Coronary artery (tissue), 2 donors: ENCODE results near the gene TBXA2R.

Experiments used
- DNase-seq: peaks from one replicate; pipeline ENCODE4 v3.0.0-alpha.2; 2017; ENCODE audit warnings: low spot score
- H3K27ac ChIP-seq, 2 donors: fragments of 200-600 bp; sonication (generic); one replicate each; pipeline ENCODE4 v1.5.1; 2016 to 2019
- H3K4me3 ChIP-seq: fragments of 200-600 bp; sonication (generic); 2 replicates; pipeline ENCODE4 v1.5.1; 2016; ENCODE audit warnings: mild to moderate bottlenecking, moderate library complexity
- TF ChIP-seq, protein P1 (sequence below): fragments of 200-600 bp; sonication (generic); IDR thresholded peaks from one replicate; pipeline ENCODE4 v1.5.1; 2019; ENCODE audit warnings: antibody characterized with exemption

TBXA2R gene

DNA sequence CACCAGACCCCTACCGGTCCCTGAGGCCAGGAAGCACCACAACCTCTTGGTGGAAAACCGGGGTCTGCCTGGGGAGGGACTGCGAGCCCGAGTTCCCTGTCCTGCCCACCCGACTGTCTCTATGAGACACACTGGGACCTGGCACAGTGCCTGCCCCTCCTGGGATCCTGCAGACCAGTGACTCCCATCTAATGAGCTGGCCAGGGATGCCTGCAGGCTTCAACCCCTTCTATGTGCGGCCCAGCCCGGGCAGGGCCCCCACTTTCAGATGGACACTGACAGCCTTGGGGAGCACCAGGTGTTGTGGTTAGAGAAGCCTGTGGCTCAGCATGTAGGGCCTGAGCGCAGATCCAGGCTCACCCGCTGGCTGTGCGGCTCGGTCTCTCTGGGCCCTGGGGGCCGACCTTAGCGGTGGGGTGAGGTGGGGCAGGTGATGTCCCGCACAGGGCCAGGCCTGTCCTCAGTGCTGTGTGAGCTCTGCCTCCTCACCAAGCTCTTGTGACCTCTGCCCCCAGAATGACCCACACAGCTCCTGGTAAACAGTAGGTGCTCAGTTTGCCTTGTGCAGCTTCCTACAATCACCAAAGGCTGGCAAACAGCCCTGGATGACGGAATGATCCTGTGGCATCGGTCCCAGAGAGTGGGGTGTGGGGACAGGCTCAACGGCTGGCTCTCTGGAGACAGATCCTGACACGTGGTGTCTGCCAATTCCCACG, 37.8 kb upstream of the TBXA2R start:
- Histone ChIP-seq H3K27ac (peak overlapping the region in 1 of 2 donors; percentile 20), H3K4me3 (no peak overlapping the region)
- TF ChIP-seq, protein P1, sequence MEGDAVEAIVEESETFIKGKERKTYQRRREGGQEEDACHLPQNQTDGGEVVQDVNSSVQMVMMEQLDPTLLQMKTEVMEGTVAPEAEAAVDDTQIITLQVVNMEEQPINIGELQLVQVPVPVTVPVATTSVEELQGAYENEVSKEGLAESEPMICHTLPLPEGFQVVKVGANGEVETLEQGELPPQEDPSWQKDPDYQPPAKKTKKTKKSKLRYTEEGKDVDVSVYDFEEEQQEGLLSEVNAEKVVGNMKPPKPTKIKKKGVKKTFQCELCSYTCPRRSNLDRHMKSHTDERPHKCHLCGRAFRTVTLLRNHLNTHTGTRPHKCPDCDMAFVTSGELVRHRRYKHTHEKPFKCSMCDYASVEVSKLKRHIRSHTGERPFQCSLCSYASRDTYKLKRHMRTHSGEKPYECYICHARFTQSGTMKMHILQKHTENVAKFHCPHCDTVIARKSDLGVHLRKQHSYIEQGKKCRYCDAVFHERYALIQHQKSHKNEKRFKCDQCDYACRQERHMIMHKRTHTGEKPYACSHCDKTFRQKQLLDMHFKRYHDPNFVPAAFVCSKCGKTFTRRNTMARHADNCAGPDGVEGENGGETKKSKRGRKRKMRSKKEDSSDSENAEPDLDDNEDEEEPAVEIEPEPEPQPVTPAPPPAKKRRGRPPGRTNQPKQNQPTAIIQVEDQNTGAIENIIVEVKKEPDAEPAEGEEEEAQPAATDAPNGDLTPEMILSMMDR = no peak
- DNase-seq = no peak

DNA sequence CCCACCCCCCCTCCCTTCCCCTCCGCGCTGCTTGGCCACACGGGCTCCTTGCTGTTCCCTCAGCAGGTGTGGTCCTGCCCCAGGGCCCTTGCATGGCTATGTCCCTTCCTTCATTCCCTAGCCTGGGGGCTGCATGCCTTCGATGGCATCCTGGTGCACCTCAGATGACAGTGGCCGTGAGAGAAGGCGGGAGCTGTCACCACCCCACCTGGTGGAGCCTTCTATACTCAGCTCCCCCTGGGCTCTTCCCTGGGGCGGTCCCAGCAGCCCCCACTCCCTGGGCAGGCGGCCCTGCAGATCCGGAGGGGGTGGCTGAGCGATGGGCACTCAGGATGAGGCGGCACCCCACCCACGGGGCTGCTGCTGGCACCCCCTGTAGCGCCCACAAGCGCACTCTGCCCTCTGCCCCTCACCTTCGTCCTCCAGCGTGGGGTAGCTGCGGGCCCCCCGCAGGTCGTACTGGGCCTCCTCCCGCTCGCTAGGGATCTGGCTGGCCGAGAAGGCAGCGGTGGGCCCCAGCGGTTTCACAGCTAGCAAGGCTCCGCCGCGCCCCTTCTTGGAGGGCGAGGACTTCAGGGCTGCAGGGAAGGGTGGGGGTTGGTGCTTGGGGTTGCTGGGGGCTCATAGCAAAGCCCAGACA, 37.1 kb upstream of the TBXA2R start:
- Histone ChIP-seq H3K27ac (no peak overlapping the region), H3K4me3 (no peak overlapping the region)
- TF ChIP-seq, protein P1 = no peak
- no peak for DNase-seq

DNA sequence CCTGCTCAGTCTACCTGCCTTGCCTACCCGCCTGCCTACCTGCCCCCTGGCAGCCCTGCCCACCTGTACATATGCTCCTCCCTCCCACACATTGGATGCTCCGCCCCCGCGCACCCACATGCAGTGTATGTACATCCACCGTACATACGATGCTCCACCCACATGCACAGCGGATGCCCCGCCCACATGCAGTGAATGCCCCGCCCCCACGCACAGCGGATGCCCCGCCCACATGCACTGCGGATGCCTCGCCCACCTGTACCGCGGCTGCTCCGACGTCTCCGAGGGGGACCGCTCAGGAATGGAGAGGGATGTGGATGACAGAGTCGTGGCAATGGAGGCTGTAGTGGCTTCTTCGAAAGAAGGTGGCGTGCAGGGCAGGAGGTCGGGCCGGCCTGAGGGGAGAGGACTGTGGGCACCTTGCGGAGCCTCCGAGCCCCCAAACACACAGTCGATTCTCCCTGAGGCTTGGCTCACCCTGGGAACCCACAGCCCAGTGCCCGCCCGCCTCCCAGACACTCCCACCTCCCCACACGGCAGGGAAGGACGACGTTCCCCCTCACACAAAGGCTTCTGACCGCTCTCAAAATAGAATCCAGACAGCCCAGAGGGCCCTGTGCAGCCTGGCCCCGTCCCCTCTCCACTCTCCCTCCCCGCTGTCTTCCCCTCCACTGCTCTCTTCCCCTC, 36.5 kb upstream of the TBXA2R start:
- H3K4me3 ChIP-seq = no peak overlapping the region

DNA sequence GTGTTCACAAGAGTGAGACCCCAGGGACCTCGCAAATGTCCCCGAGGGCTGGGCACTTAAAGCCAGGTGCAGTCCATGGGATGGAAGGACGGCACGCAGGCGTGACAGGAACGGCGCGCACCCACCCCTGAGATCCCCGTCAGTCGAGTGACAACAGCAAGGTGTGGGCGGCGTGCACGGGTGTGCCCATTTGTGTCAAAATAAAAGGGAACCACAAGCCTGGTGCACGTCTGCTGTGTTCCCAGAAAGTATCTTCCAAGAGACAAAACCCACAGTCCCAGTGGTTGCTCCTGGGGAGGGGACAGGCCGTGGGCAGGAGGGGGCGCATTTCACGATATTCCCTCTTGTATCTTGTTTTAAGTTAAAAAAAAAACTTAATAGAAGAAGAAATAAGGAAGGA, 35.6 kb upstream of the TBXA2R start:
- no peak for DNase-seq
- TF ChIP-seq, protein P1 = no peak
- H3K4me3 ChIP-seq = no peak overlapping the region
- no peak overlapping the region for H3K27ac ChIP-seq

More for the DNA sequence above, 36.5 kb upstream of the TBXA2R start:
- no peak overlapping the region for H3K27ac ChIP-seq
- DNase-seq = no peak
- TF ChIP-seq, protein P1 = no peak

DNA sequence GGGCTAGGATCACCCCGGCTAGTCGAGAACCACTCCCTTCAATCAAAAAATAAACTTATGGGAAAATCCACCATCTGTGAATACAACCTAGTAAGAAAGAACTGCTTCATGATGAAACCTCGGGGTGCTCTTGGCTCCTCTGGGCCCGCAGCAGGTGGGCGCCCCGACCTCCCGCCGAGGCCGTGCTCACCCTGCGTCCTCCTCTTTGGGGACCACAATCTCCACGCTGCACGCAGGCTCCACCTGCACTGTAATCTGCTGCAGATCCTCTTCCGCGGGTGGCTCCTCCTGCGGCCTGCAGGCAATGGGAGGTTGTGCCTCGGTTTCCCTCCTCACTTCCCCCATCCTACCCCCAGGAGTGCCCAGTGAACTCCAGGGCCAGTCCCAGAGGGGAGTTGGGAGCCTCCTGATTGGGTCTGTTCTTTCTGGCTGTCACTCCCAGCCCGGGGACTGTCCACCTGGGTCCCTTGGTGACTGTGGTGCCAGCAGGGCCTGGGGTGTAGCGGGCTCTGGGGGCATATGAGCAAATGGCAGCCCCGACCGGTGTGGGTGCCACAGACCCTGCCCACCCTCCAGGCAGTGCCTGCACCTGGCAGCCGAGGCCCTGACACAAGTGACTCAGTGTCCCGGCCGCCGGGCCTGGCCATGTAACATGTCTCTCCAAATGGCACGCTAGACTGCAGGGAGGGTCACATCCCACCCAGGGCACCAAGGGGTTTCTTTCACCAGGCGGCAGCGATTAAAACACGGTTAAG, 35.0 kb upstream of the TBXA2R start:
- H3K27ac ChIP-seq = no peak overlapping the region
- DNase-seq = no peak
- TF ChIP-seq, protein P1 = no peak
- H3K4me3 ChIP-seq = no peak overlapping the region

DNA sequence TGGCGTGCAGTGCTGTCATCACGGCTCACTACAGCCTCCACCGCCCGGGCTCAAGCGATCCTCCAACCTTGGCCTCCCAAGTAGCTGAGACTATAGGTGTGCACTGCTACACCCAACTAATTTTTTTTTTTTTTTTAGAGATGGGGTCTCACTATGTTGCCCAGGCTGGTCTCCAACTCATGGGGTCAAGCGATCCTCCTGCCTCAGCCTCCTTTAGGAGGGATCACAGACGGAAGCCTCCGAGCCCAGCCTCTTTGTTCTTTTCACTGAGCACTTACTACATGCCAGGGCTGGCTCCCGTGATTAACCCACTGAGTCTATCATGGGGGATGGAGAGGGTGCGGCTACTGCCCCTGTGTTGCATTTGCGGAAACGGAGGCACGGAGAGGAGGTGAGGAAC, 32.8 kb upstream of the TBXA2R start:
- no peak for DNase-seq
- no peak overlapping the region for H3K27ac ChIP-seq
- no peak overlapping the region for H3K4me3 ChIP-seq
- TF ChIP-seq, protein P1 = no peak
